Measurements from ENCODE around the gene DEDD2. TPM values are rescaled to one million over a fixed set of nuclear protein-coding genes. Genes with fewer than 3 reads are reported as not detected.

Gene DEDD2
- total and polyA plus RNA-seq, 2 donors (not counting 3 experiments of a cell fraction or from before 2014, with no cell fraction given), result 19.5 to 34.8 TPM

- FAIRE-seq, result no peak
- BruUV-seq (replicated peaks), result no TSS peak
Measured at GRCh38 chr19:42169486-42170413, 47.7 kb downstream of the DEDD2 start.

More at GRCh38 chr19:42169486-42170413, 47.7 kb downstream of the DEDD2 start:
- Histone ChIP-seq H3K9me3 (replicated peaks; ENCODE audit: control insufficient read depth, insufficient read depth, low read length) (no peaks in the 10 kb centered on the region), H3K27ac (ENCODE audit: insufficient read depth, low read depth, low read length) (no peak overlapping the region), H3K79me2 (ENCODE audit: control insufficient read depth, insufficient read depth, low read length) (no peaks in the 10 kb centered on the region), H3K27me3 (ENCODE audit: control insufficient read depth in 2 of 2, insufficient read depth in 2 of 2, low read length in 2 of 2) (peaks cover 9 to 17% of the 10 kb centered on the region in 2 experiments), H3K9ac (replicated peaks; ENCODE audit: extremely low read depth, insufficient read depth, low read length) (no peak overlapping the region), H3K36me3 (ENCODE audit: control insufficient read depth in 2 of 2, extremely low read depth in 1 of 2, insufficient read depth in 2 of 2, low read length in 2 of 2) (no peaks in the 10 kb centered on the region), H3K4me1 (ENCODE audit: control insufficient read depth, extremely low read depth, insufficient read depth, low read length) (no peaks in the 10 kb centered on the region), H2AFZ (ENCODE audit: low read depth, low read length) (no peak overlapping the region), H4K20me1 (replicated peaks; ENCODE audit: control insufficient read depth, extremely low read depth, insufficient read depth, low read length) (no peaks in the 10 kb centered on the region), H3K4me2 (ENCODE audit: insufficient read depth, low read length) (no peak overlapping the region), H3K4me3 (replicated peaks in 1 of 3; ENCODE audit: insufficient read depth in 1 of 3, low read depth in 1 of 3, low read length in 3 of 3) (no peak overlapping the region), H3K9me1 (replicated peaks; ENCODE audit: control insufficient read depth, extremely low read depth, insufficient read depth, low read length) (no peaks in the 10 kb centered on the region)
- intact Hi-C loops (cut with micrococcal nuclease) (no loop called here), dilution Hi-C loops (cut with MboI; ENCODE audit: extremely low pct_ligation_motif_present, low sequenced_read_pairs) (no loop called here)
- no peak for DNase-seq (ENCODE audit: low read depth, low spot score)
- POLR2A ChIA-PET, result no interaction called here
- no peak for TF ChIP-seq EZH2 (IDR thresholded peaks at IDR 0.05; ENCODE audit: borderline replicate concordance, low read depth, low read length, severe bottlenecking)
- TF ChIP-seq MAX (IDR thresholded peaks at IDR 0.05; ENCODE audit: insufficient read depth, insufficient read length), result no peak
- no peak for TF ChIP-seq FOS (IDR thresholded peaks at IDR 0.05; ENCODE audit: borderline replicate concordance, insufficient read depth, low read length)
- no peak for TF ChIP-seq MYC (IDR thresholded peaks at IDR 0.05; ENCODE audit: low read depth, low read length)
- no peak for TF ChIP-seq GATA2 (IDR thresholded peaks at IDR 0.05; ENCODE audit: insufficient read depth, insufficient read length, low read depth, low read length)
- TF ChIP-seq CTCF (IDR thresholded peaks at IDR 0.05; ENCODE audit: extremely low read depth in 1 of 2, insufficient read depth in 1 of 2, low read depth in 1 of 2, low read length in 2 of 2), result no peak
- TF ChIP-seq POLR2A (IDR thresholded peaks at IDR 0.05; ENCODE audit: low read depth, low read length), result no peak
- TF ChIP-seq POLR2AphosphoS5 (IDR thresholded peaks at IDR 0.05; ENCODE audit: insufficient read depth, low read depth, low read length), result no peak
- no peak for TF ChIP-seq JUN (IDR thresholded peaks at IDR 0.05; ENCODE audit: borderline replicate concordance, insufficient read depth, insufficient read length, low read depth)
- CTCF ChIA-PET, result interaction anchor here (0.6 kb wide), 1 partner anchor 13 kb away, joined by 3 read pairs; no protein-coding TSS in a partner anchor

Data from endothelial cell of umbilical vein (primary cell).